Left cardiac atrium (tissue), 4 donors: Measurements from ENCODE around the gene FBXO3. TPM values are rescaled to one million over a fixed set of nuclear protein-coding genes. Genes with fewer than 3 reads are reported as not detected.
A peak's percentile ranks its signal among the peaks of the same experiment; 100 is the strongest.
"Not testable (repeated sequence)": the region's sequence is repeated elsewhere in the genome, so short reads cannot be mapped to it uniquely, and the experiment has no call there.

ENCODE experiments used
- ATAC-seq, 2 donors: fragments of 200-7000 bp; cut with Tn5 transposase; one replicate each; pipeline ENCODE4 v1.9.1; 2020; ENCODE audit warnings: mild to moderate bottlenecking in 2 of 2, moderate library complexity in 2 of 2
- DNase-seq: peaks from one replicate; pipeline ENCODE4 v3.0.0-alpha.2; 2020
- intact Hi-C, 2 donors: fragments of 100-400 bp; cut with DNase I; formaldehyde crosslinking; loops; one replicate each; pipeline versions ENCODE4 v1.14.1 to v1.15.1; 2022 to 2023
- total RNA-seq, 2 donors: library from RNA; stranded (reverse); fragmentation: NEBNext Ultra II Directional; extraction: Animal tissue kit (Norgen Biotek cat#: 25700); gene quantifications; one replicate each; pipeline ENCODE4 v1.2.1, GENCODE V29; 2021
- donor health status: DM: no; HTN: yes; CAD: no.
- donor health status: DM: no; HTN: yes; CAD: no; lungs with severe emphysema.
- donor health status: DM: yes; HTN: yes; CAD: no.
- donor health status: Dilated cardiomyopathy.

The FBXO3 gene
- total RNA-seq, 2 donors from 2014 or later = 30.5 to 31.8 TPM

- DNase-seq = peak; percentile 32
- ATAC-seq = peak in 1 of 2 donors; percentile 5
- intact Hi-C loops = loop anchor here in 1 of 2 donors (5.0 kb wide), 2 partner anchors 32 to 42 kb away; partner anchors contain the start of gene C11orf91
These were observed 39.7 kb downstream of the FBXO3 start for GRCh38 chr11:33734441-33735270.

- ATAC-seq = no peak
- intact Hi-C loops = loop anchor here in 1 of 2 donors (5.0 kb wide), 1 partner anchor 42 kb away; no protein-coding TSS in a partner anchor
- no peak for DNase-seq
These were observed 40.3 kb downstream of the FBXO3 start for GRCh38 chr11:33733980-33734379.

GRCh38 chr11:33731723-33732531, 42.4 kb downstream of the FBXO3 start:
- DNase-seq (no peak), ATAC-seq (no peak)
- intact Hi-C loops = loop anchor here in 1 of 2 donors (5.0 kb wide), 1 partner anchor 40 kb away; no protein-coding TSS in a partner anchor

GRCh38 chr11:33730716-33731115, 43.6 kb downstream of the FBXO3 start:
- intact Hi-C loops = loop anchor here in 1 of 2 donors (5.0 kb wide), 1 partner anchor 38 kb away; no protein-coding TSS in a partner anchor
- ATAC-seq = no peak
- DNase-seq = no peak

- intact Hi-C loops, DNase-seq: not testable (repeated sequence)
These were observed 45.2 kb downstream of the FBXO3 start for GRCh38 chr11:33729072-33729664.

GRCh38 chr11:33727539-33727938, 46.8 kb downstream of the FBXO3 start:
- intact Hi-C loops, DNase-seq, ATAC-seq: not testable (repeated sequence)

More at GRCh38 chr11:33729072-33729664, 45.2 kb downstream of the FBXO3 start:
- ATAC-seq = not testable (repeated sequence)

GRCh38 chr11:33725496-33725895, 48.8 kb downstream of the FBXO3 start:
- ATAC-seq (no peak), DNase-seq (no peak)
- intact Hi-C loops = no loop called here

GRCh38 chr11:33724644-33725035, 49.7 kb downstream of the FBXO3 start:
- ATAC-seq (peak; percentile 65 to 66), DNase-seq (peak; percentile 32)
- intact Hi-C loops = no loop called here

- peak; percentile 56 to 76 for ATAC-seq
- intact Hi-C loops = no loop called here
- DNase-seq = peak; percentile 64
These were observed 51.0 kb downstream of the FBXO3 start for GRCh38 chr11:33723238-33723881.

- intact Hi-C loops = no loop called here
- no peak for DNase-seq
- ATAC-seq = peak in 1 of 2 donors; percentile 47
These were observed 51.6 kb downstream of the FBXO3 start for GRCh38 chr11:33722590-33723234.

- DNase-seq (no peak), ATAC-seq (no peak)
- intact Hi-C loops = no loop called here
These were observed 52.3 kb downstream of the FBXO3 start for GRCh38 chr11:33721984-33722383.

GRCh38 chr11:33721426-33721825, 52.9 kb downstream of the FBXO3 start:
- intact Hi-C loops = no loop called here
- ATAC-seq (peak in 1 of 2 donors; percentile 36), DNase-seq (no peak)

GRCh38 chr11:33719587-33719986, 54.7 kb downstream of the FBXO3 start:
- no peak for DNase-seq
- intact Hi-C loops = no loop called here
- ATAC-seq = no peak

GRCh38 chr11:33718440-33718839, 55.9 kb downstream of the FBXO3 start:
- no peak for ATAC-seq
- no peak for DNase-seq
- intact Hi-C loops = no loop called here

GRCh38 chr11:33716243-33716642, 58.1 kb downstream of the FBXO3 start:
- intact Hi-C loops = no loop called here
- no peak for DNase-seq
- no peak for ATAC-seq

- ATAC-seq = no peak
- DNase-seq = no peak
- intact Hi-C loops = no loop called here
These were observed 60.4 kb downstream of the FBXO3 start for GRCh38 chr11:33713856-33714398.

- intact Hi-C loops = no loop called here
- no peak for DNase-seq
- no peak for ATAC-seq
These were observed 61.0 kb downstream of the FBXO3 start for GRCh38 chr11:33713151-33713855.

- intact Hi-C loops = no loop called here
- DNase-seq = no peak
- ATAC-seq = no peak
These were observed 61.9 kb downstream of the FBXO3 start for GRCh38 chr11:33712436-33712835.
